HEK293 (cell line): ENCODE data around the gene ZNF792.

ENCODE experiments used
- ZNF302 ChIP-seq: fragments of 450-650 bp; formaldehyde crosslinking; IDR thresholded peaks from 2 replicates; pipeline ENCODE4 v1.5.1; 2016; ENCODE audit warnings: missing biosample characterization, missing genetic modification characterization, low read depth
- ZNF510 ChIP-seq: fragments of 450-650 bp; formaldehyde crosslinking; IDR thresholded peaks from 2 replicates; pipeline ENCODE4 v1.5.1; 2018; ENCODE audit warnings: mild to moderate bottlenecking, missing genetic modification characterization, missing biosample characterization; ENCODE audit not compliant: insufficient replicate concordance
- TF ChIP-seq, protein P1 (sequence below): fragments of 450-650 bp; formaldehyde crosslinking; IDR thresholded peaks from 2 replicates; pipeline ENCODE4 v1.5.1; 2016; ENCODE audit warnings: missing biosample characterization, missing genetic modification characterization
- TF ChIP-seq, protein P2 (sequence below): fragments of 450-650 bp; formaldehyde crosslinking; IDR thresholded peaks from 2 replicates; pipeline ENCODE4 v1.5.1; 2017; ENCODE audit warnings: missing biosample characterization, missing genetic modification characterization

DNA sequence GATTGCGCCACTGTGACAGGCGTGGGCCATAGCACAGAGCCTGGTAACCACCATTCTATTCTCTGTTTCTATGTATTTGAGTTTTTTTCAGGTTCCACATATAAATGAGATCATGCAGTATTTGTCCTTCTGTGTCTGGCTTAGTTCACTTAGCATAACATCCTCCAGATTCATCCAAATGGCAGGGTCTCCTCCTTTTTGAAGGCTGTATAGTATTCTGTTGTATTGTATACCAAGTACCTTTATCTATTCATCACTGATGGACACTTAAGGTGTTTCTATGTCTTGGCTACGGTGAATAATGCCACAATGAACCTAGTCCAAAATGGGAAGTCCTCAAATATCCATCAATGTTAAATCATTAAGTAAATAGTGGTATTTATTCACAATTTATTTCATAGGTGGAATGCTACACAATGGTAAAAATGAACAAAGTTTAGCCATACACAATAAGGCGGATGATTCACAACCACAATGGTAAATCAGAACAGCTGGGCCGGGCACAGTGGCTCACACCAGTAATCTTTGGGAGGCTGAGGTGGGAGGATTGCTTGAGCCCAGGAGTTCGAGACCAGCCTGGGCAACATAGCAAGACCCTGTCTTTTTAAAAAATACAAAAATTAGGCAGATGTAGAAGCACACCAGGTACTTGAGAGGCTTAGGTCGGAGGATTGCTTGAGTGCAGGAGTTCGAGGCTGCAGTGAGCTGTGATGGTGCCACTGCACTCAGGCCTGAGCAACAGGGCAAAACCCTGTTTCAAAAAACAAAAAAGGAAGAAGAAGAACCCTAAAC is 27.7 kb upstream of the ZNF792 start:
- TF ChIP-seq, protein P1, sequence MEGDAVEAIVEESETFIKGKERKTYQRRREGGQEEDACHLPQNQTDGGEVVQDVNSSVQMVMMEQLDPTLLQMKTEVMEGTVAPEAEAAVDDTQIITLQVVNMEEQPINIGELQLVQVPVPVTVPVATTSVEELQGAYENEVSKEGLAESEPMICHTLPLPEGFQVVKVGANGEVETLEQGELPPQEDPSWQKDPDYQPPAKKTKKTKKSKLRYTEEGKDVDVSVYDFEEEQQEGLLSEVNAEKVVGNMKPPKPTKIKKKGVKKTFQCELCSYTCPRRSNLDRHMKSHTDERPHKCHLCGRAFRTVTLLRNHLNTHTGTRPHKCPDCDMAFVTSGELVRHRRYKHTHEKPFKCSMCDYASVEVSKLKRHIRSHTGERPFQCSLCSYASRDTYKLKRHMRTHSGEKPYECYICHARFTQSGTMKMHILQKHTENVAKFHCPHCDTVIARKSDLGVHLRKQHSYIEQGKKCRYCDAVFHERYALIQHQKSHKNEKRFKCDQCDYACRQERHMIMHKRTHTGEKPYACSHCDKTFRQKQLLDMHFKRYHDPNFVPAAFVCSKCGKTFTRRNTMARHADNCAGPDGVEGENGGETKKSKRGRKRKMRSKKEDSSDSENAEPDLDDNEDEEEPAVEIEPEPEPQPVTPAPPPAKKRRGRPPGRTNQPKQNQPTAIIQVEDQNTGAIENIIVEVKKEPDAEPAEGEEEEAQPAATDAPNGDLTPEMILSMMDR (tag by site-specific recombination), result no peak
- TF ChIP-seq, protein P2, sequence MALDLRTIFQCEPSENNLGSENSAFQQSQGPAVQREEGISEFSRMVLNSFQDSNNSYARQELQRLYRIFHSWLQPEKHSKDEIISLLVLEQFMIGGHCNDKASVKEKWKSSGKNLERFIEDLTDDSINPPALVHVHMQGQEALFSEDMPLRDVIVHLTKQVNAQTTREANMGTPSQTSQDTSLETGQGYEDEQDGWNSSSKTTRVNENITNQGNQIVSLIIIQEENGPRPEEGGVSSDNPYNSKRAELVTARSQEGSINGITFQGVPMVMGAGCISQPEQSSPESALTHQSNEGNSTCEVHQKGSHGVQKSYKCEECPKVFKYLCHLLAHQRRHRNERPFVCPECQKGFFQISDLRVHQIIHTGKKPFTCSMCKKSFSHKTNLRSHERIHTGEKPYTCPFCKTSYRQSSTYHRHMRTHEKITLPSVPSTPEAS (tag by site-specific recombination), result no peak
- TF ChIP-seq ZNF302 (tag by site-specific recombination) (no peak), ZNF510 (tag by site-specific recombination) (no peak)
